Adrenal gland (tissue), 5 donors: ENCODE data around the gene CEBPE.

Experiments used
- POLR2A ChIP-seq, 2 donors: fragments of 450-650 bp; IDR thresholded peaks; one replicate each; pipeline ENCODE4 v1.6.1; 2017; ENCODE audit warnings: antibody characterized with exemption in 2 of 2, mild to moderate bottlenecking in 2 of 2, moderate library complexity in 1 of 2
- TF ChIP-seq, protein P1 (sequence below), 6 experiments: fragments of 450-650 bp in 4 of 6; fragments of 200-600 bp in 2 of 6; sonication (generic) in 1 of 6; IDR thresholded peaks; 1 replicate in 5 of 6; 2 replicates in 1 of 6; pipeline versions ENCODE4 v1.5.1 to v1.8.0; 2016 to 2021; ENCODE audit warnings: antibody characterized with exemption in 6 of 6, mild to moderate bottlenecking in 2 of 6, moderate library complexity in 1 of 6
- donor health status: DM: no; HTN: no; CAD: no.

DNA sequence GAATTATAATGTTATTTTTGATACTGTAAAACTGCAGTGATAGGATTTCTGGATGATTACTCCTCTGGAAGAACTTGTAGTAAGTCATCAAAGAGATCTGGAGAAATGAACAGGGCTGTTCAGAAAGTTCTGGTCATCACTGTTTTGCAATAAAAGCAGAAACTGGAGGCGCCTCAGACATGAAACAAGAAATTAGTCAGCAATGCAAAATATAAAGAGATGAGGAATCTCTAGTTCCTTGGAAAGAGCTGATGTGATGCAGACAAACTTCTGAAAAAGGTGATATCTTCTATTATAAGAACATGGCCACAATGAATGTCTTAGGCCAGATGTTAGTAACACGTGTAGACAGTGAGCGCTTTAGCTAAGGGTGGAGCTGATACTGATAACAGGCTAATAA is 33.6 kb downstream of the CEBPE start:
- TF ChIP-seq, protein P1, sequence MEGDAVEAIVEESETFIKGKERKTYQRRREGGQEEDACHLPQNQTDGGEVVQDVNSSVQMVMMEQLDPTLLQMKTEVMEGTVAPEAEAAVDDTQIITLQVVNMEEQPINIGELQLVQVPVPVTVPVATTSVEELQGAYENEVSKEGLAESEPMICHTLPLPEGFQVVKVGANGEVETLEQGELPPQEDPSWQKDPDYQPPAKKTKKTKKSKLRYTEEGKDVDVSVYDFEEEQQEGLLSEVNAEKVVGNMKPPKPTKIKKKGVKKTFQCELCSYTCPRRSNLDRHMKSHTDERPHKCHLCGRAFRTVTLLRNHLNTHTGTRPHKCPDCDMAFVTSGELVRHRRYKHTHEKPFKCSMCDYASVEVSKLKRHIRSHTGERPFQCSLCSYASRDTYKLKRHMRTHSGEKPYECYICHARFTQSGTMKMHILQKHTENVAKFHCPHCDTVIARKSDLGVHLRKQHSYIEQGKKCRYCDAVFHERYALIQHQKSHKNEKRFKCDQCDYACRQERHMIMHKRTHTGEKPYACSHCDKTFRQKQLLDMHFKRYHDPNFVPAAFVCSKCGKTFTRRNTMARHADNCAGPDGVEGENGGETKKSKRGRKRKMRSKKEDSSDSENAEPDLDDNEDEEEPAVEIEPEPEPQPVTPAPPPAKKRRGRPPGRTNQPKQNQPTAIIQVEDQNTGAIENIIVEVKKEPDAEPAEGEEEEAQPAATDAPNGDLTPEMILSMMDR (IDR thresholded peaks at IDR 0.05), result no peak
- no peak for TF ChIP-seq POLR2A (IDR thresholded peaks at IDR 0.05)
